ENCODE measurements around the gene APMAP.
"Not testable (repeated sequence)": the region's sequence is repeated elsewhere in the genome, so short reads cannot be mapped to it uniquely, and the experiment has no call there.

APMAP gene

GRCh38 chr20:24950128-24950835 is 42.3 kb downstream of the APMAP start:
- no peak for FAIRE-seq

- no peak for FAIRE-seq
Observed at GRCh38 chr20:24949756-24950127, 42.8 kb downstream of the APMAP start.

- FAIRE-seq: no peak
Observed at GRCh38 chr20:24948939-24949679, 43.4 kb downstream of the APMAP start, which contains the start of gene CST7. Gene CST7, plus strand, starts transcription at chr20:24949269. Its CDS starts 237 bp downstream, at chr20:24949506.

GRCh38 chr20:24948396-24948938 is 44.1 kb downstream of the APMAP start:
- not testable (repeated sequence) for FAIRE-seq

GRCh38 chr20:24946376-24946775 is 46.2 kb downstream of the APMAP start:
- not testable (repeated sequence) for FAIRE-seq

GRCh38 chr20:24943731-24944130 is 48.8 kb downstream of the APMAP start:
- FAIRE-seq: no peak

GRCh38 chr20:24943196-24943595 is 49.4 kb downstream of the APMAP start:
- no peak for FAIRE-seq

GRCh38 chr20:24942679-24943078 is 49.9 kb downstream of the APMAP start:
- no peak for FAIRE-seq

GRCh38 chr20:24939036-24939435 is 53.5 kb downstream of the APMAP start:
- no peak for FAIRE-seq

GRCh38 chr20:24938498-24938897 is 54.1 kb downstream of the APMAP start:
- no peak for FAIRE-seq

GRCh38 chr20:24937579-24937978 is 55.0 kb downstream of the APMAP start:
- FAIRE-seq: no peak

- no peak for FAIRE-seq
Observed at GRCh38 chr20:24936526-24937407, 55.8 kb downstream of the APMAP start.

- no peak for FAIRE-seq
Observed at GRCh38 chr20:24935766-24936525, 56.6 kb downstream of the APMAP start.

- no peak for FAIRE-seq
Observed at GRCh38 chr20:24935140-24935539, 57.4 kb downstream of the APMAP start.

GRCh38 chr20:24934716-24935115 is 57.8 kb downstream of the APMAP start:
- FAIRE-seq: no peak

GRCh38 chr20:24934101-24934661 is 58.4 kb downstream of the APMAP start:
- FAIRE-seq: no peak

- FAIRE-seq: no peak
Observed at GRCh38 chr20:24933266-24933908, 59.2 kb downstream of the APMAP start.

GRCh38 chr20:24931893-24932292 is 60.7 kb downstream of the APMAP start:
- FAIRE-seq: not testable (repeated sequence)

- not testable (repeated sequence) for FAIRE-seq
Observed at GRCh38 chr20:24930724-24931688, 61.5 kb downstream of the APMAP start.
